DOHH2 (cell line): ENCODE measurements around the gene POLR1D.

ENCODE experiments used
- EZH2phosphoT487 ChIP-seq: fragments of 200-600 bp; sonication (generic); IDR thresholded peaks from 2 replicates; pipeline ENCODE4 v1.6.1; 2017; ENCODE audit warnings: borderline replicate concordance, mild to moderate bottlenecking, antibody characterized with exemption, low read length, moderate library complexity, mixed read lengths
- TF ChIP-seq, protein P1 (sequence below): fragments of 200-600 bp; sonication (generic); IDR thresholded peaks from one replicate; pipeline ENCODE4 v1.5.1; 2014; ENCODE audit warnings: antibody characterized with exemption, mild to moderate bottlenecking, low read depth, low read length; ENCODE audit not compliant: poor library complexity, severe bottlenecking

DNA sequence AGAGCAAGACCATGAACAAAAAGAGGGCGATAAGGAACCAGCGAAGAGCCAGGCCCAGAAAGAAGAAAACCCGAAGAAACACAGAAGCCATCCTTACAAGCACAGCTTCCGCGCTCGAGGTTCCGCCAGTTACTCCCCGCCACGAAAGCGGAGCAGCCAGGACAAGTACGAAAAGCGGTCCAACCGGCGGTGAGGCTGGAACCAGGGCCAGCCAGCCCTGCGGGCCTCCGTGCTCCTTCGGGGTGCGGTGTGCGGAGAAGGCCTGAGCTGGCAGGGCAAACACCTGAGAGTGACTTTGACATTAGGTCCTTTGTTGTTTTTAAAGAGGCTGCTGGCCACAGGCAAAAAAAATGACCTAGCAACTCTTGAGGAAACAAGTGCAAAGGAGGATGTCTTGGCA, 44.1 kb downstream of the POLR1D start:
- TF ChIP-seq, protein P1, sequence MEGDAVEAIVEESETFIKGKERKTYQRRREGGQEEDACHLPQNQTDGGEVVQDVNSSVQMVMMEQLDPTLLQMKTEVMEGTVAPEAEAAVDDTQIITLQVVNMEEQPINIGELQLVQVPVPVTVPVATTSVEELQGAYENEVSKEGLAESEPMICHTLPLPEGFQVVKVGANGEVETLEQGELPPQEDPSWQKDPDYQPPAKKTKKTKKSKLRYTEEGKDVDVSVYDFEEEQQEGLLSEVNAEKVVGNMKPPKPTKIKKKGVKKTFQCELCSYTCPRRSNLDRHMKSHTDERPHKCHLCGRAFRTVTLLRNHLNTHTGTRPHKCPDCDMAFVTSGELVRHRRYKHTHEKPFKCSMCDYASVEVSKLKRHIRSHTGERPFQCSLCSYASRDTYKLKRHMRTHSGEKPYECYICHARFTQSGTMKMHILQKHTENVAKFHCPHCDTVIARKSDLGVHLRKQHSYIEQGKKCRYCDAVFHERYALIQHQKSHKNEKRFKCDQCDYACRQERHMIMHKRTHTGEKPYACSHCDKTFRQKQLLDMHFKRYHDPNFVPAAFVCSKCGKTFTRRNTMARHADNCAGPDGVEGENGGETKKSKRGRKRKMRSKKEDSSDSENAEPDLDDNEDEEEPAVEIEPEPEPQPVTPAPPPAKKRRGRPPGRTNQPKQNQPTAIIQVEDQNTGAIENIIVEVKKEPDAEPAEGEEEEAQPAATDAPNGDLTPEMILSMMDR = no peak
- no peak for TF ChIP-seq EZH2phosphoT487
